Mesenteric fat pad (tissue), 1 donor: ENCODE measurements around the gene SRSF6. TPM values are rescaled to one million over a fixed set of nuclear protein-coding genes. Genes with fewer than 3 reads are reported as not detected.
"Not testable (repeated sequence)": the region's sequence is repeated elsewhere in the genome, so short reads cannot be mapped to it uniquely, and the experiment has no call there.

Experiments used
- DNase-seq: peaks from one replicate; pipeline ENCODE4 v3.0.0-alpha.2; 2020; ENCODE audit warnings: low spot score
- total RNA-seq: library from RNA; stranded (reverse); fragmentation: NEBNext Ultra II Directional; extraction: Animal tissue kit (Norgen Biotek cat#: 25700); gene quantifications from one replicate; pipeline ENCODE4 v1.2.1, GENCODE V29; 2021
- donor health status: DM: yes; HTN: yes; CAD: no.

The SRSF6 gene
- total RNA-seq, 1 donor from 2014 or later = 99.8 TPM

DNA sequence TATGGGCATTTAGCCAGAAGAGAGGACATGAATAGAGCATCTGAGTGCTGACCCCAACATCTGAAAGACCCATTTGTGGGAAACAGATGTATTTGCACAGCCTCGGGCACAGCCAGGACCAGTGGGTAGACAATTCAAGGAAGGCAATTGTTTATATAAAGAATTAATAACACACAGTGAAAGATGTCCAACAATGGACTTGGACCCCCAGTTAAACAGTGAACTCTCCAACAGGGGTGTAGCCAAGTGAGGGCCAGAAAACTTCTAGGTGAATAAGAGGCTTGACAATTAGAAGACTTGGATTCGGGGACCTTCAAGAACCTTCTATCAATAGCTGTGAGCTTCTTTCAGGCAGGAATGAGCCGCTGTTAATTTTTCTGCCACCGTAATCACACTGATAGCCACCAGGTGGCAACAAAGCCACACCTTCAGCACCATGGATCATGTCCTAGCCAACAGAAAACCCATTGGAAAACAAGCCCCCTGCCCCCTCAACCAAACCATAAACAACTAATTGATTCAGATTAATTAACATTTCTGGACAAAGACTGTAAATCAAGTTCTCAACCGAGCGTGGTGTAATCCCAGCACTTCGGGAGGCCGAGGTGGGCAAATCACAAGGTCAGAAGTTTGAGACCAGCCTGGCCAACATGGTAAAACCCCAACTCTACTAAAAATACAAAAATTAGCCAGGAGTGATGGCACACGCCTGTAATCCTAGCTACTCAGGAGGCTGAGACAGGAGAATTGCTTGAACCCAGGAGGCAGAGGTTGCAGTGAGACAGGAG lies 8.8 kb upstream of the SRSF6 start:
- DNase-seq = peak; percentile 24

DNA sequence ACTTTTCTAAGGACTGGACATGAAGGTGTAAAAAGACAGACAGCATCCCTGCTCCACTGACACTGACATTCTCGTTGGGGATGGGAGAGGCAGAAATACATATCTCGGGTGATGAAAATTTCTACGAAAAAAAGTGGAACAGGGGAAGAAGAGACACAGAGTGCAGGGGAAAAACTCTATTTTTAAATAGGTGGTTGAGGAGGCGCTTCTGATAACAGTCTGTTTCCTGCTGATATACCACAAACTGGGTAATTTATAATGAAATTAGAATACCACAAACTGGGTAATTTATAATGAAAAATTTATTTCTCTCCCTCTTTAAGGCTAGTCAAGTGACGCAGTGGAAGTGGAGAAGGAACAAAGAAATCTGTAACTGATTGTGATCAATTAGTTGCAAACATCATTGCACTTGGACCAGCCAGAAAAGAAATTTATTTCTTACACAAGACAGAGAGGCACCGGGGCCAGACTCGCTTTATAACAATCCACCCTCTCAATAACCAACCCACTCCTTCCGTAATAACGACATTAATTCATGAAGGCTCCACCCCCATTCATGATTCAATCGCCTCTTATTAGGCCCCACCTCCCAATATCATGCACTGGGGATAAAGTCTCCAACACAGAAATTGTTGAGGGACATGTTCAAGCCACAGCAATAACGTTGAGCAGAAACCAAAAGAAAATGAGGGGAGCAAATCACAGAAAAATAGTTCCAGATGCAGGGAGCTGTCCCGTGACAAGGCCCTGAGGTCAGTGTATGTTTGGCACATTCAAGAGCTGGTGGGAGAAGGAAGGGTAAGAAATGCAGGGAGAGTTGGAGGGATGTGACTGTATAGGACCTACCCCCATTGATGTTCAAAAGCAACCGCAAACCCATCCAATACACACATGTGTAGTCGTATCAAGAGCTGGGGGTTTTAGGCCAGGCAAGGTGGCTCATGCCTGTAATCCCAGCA lies 6.6 kb upstream of the SRSF6 start:
- no peak for DNase-seq

GRCh38 chr20:43452404-43453126 lies 5.1 kb upstream of the SRSF6 start:
- peak; percentile 64 for DNase-seq

DNA sequence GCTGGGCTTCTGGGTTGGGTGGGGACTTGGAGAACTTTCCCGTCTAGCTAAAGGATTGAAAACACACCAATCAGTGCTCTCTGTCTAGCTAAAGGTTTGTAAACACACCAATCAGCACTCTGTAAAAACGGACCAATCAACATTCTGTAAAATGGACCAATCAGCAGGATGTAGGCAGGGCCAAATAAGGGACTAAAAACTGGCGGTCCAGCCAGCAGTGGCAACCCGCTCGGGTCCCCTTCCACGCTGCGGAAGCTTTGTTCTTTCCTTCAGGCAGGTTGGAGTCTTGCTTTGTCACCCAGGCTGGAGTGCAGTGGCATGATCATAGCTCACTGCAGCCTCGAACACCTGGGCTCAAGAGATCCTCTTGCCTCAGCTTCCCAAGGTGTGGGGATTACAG lies 1.4 kb upstream of the SRSF6 start:
- DNase-seq = not testable (repeated sequence)

DNA sequence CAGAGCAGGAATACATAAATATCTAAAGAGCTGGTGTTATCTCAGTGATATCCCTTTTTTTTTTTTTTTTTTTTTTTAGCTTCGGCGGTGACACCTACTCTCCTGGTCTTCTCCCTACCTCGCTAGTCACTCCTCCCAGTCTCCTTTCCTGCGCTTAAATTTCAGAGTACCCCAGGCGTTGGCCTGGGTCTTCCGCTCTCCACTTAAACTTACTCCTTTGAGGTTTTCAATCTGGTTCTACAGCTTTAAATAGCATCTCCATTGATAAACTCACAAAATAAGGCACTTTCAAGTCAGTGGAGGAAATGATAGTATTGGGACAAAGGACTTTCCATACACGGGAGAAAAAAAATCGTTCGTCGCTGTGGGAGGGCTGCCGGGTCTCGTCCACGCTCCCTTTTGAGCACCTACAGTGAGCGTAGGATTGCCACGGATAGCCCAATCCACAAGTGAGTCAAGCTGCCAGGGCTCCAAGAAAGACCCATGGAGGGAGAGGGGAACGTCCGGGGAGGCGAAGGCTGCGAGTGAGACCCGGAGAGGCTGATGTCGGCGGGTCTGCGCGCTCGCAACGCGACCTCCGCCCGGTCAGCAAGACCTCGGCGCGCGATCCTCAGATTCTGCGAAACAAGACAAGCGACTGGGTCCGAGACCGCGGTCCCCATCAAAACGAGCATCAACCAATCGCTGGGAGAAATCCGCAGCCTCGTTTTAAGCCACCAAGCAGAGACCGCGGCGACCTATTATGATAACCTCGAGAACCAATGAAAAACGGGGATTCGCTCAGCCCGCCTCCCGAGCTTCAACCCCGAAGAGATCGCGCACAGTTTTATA lies 672 bp upstream of the SRSF6 start:
- DNase-seq = peak; percentile 92

- DNase-seq = peak; percentile 89
Measured at GRCh38 chr20:43458422-43458924, 777 bp downstream of the SRSF6 start.

DNA sequence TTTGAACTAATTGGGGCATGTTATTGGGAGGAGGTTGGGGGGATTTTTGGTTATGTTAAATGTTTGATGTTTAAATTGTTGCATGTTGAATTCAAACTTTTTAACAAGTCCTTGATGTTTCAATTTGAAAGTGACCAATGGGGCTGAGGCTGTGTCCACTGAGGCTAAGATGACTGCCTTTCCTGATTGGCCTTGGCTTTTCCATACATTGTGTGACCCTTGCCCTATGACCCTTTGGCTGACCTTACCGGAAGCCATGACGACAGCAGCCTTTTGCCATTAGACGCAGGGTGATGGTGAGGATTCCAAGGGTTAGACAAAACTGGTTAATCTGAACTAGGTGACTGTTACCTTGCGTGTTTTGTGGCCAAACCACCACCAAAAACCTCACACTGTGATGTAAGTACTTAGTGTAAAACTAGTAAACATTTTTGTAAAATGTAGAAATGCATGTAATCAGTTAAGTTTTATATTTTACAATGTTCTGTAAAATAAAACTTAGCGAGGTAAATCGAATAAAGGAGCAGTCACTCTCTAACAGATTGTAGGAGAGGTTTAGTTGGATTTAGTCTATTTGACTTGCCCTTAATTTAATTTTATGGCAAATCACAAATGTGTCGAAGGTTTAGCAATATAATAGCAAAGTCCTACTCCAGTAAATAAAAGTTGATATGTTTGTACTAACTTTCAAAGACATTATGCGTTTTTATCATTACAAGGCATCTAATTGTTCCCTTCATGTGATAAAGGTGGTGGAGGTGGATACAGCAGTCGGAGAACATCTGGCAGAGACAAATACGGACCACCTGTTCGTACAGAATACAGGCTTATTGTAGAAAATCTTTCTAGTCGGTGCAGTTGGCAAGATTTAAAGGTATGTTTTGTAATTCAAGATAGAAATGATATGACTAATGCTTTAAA lies 1.6 kb downstream of the SRSF6 start:
- DNase-seq = peak; percentile 14

DNA sequence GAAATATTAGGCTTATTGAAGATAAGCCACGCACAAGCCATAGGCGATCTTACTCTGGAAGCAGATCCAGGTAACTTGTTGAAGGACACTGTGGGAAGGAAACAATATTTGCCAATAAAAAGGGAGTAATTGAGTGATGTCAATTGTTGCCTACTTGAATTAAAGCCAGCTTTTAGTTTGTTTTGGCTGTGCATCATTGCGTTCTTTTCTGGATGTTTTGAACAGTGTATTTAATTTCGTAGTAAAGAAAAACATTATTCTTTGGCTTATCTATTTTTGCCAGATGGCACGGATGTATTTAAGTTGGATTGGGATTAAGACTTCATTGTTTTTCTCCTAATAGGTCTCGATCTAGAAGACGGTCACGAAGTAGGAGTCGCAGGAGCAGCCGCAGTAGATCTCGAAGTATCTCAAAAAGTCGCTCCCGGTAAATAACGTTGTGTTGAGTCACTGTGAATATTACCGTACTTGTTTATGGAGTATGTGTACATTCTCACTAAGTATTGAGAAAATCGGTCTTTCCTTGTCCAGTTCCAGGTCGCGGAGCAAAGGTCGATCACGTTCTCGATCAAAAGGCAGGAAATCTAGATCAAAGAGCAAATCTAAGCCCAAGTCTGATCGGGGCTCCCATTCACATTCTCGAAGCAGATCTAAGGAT lies 2.6 kb downstream of the SRSF6 start:
- no peak for DNase-seq

- peak; percentile 45 for DNase-seq
Measured at GRCh38 chr20:43460830-43461200, 3.1 kb downstream of the SRSF6 start.

GRCh38 chr20:43461894-43462659 lies 4.4 kb downstream of the SRSF6 start:
- no peak for DNase-seq

DNA sequence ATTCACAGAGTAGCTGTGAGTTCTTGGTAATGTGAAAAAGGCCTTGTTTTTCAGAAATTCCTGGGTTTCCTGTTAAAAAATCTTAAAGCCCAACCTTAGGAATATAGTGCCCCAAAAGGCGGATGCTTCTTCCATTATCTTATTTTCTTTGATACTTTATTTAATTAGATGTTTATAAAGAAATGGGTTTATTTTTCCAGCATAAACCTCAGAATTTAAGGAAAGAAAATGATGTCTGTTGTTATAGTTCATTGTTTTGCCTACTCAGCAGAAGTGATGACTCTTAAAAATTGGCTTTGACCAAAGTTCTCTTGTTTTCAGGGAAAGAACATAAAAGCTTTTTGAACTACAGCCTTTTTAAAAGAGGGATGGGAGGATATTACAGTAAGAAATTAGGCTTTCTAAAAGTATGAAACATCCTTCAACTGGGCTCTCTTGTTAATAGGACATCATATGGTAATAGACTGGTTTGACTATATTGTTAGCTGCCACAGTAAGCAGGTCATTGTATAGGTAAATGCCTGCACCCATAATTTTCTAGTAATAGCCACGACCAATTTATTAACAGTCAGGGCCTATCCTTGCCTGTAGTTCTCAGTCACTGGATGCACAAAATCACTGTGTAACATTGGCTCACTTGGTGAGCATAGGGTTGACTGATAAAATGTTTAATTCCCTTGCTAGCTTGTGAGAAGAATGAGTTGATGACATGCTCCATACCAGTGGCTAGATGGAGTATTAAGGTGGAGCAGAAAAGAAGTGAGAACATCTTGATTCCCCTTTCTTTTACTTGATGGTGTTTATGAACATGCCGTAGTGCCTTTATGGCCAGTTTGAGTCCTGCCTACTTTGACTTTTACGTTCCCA lies 5.2 kb downstream of the SRSF6 start:
- DNase-seq = no peak

GRCh38 chr20:43463527-43464218 lies 6.0 kb downstream of the SRSF6 start:
- DNase-seq = no peak

DNA sequence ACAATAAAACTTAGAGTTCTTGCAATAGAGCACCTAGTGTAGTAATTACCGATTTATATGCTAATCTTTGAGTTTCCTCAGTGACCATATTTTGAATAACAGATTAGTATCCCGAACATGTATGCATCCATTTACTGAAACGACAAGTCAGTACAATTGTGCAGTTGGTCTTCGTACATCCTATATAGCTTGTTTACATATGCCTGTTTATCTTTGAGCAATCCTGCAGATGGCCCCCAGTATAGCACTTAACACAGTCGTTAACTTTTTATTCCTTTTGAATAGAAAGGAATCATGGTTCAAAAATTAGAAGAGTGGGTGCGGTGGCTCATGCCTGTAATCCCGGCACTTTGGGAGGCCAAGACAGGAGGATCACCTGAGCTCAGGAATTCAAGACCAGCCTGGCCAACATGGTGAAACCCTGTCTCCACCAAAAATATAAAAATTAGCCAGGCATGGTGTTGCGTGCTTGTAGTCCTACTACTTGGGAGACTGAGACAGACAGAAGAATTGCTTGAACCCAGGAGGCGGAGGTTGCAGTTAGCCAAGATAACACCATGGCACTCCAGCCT lies 6.6 kb downstream of the SRSF6 start:
- no peak for DNase-seq

- DNase-seq = no peak
Measured at GRCh38 chr20:43465625-43465943, 7.9 kb downstream of the SRSF6 start.

- no peak for DNase-seq
Measured at GRCh38 chr20:43467589-43467988, 9.9 kb downstream of the SRSF6 start.

DNA sequence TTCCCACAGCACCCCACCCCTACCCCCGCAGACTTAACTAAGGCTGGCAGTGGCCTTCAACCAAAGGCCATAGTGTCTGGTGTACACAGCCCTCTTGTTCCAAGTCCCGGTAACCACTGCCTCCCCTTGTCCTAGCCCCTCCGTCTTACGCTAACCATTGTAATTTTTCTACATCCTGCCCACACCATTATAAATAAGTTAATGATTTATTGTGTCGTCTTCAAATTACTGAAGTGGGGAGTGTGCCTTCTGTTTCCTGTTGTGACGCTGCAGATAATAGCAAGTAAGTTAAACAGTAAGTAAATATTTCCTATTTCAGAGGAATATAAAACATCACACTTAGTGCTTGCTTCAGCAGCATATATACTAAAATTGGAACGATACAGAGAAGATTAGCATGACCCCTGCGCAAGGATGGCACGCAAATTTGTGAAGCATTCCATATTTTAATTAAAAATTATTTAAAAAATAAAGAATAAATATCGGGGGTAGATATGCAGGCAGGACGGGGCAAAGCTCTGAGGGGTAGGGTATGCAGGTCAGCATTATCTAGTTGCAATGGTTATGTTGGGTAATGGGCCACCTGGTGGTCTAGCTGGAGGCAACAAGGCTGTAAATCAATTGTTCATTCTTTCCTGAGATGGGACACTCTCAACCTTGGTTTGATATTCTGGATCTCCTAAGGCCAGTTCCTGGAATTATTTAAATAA lies 15.1 kb downstream of the SRSF6 start:
- DNase-seq = no peak
